Ureter (tissue), 1 donor: ENCODE data around the gene BPGM. TPM values are rescaled to one million over a fixed set of nuclear protein-coding genes. Genes with fewer than 3 reads are reported as not detected.

ENCODE experiments used
- DNase-seq: peaks from one replicate; pipeline ENCODE4 v3.0.0-alpha.2; 2020; ENCODE audit warnings: low spot score
- total RNA-seq: library from RNA; stranded (reverse); gene quantifications from one replicate; pipeline ENCODE4 v1.2.4, GENCODE V29; 2023
- donor health status: DM: yes; HTN: yes; CAD: no.

Gene BPGM
- total RNA-seq, 1 donor from 2014 or later: 25.5 TPM

DNA sequence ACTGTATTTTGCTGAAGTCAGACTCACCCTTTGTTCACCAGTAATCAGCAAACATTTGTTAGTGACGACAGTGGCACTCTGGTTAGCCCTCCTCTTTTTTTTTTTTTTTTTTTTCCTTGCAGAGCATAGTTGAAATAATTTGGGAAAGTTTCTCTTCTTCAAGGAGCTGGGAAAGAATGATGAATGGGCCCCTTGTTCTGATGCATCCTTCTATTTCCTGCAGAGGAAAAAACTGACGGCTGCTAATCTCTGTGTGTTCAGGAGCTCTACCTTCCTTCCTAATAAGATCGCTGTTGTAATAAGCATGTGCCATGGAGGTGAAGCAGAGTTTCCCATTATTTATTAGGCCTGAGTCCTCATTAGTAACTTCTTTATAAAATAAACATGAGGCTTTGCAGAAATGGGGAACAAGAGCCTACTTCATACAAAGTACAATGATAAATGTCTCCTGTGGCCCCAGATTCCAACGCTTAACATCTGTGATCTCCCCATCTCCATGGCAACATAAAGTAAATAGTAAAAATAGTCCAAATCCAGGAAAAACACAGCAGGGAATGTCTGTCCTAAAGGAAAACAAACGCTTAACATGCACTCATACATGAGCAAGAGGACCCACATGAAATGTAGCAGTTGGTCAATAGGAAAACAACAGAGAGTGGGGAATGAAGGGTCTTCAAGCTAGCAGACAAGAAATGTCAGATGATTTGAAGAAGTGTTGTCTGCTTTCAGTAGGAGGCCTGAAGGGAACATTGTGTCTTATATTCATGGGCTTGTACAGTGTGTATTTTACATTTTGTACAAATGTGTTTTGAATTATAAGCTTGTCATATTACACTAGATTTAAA lies 73.7 kb downstream of the BPGM start:
- no peak for DNase-seq

DNA sequence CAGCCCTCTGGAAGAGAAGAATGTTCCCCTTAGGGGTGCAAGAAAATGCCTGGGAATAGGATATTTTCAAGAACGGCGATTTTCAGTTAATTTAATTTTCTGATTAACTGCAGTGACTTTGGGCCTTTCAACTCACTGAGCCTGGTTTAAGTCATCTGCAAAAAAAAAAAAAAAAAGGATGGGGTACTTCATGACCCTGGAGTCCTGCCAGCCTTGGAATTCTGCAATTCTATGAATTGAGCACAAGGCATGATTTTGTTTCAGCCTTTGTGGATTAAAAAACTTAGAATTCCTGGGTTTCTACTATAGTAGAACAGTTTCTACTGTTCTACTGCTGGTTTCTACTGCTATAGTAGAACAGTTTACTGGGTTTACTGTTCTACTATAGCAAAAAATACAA lies 74.5 kb downstream of the BPGM start:
- no peak for DNase-seq

DNA sequence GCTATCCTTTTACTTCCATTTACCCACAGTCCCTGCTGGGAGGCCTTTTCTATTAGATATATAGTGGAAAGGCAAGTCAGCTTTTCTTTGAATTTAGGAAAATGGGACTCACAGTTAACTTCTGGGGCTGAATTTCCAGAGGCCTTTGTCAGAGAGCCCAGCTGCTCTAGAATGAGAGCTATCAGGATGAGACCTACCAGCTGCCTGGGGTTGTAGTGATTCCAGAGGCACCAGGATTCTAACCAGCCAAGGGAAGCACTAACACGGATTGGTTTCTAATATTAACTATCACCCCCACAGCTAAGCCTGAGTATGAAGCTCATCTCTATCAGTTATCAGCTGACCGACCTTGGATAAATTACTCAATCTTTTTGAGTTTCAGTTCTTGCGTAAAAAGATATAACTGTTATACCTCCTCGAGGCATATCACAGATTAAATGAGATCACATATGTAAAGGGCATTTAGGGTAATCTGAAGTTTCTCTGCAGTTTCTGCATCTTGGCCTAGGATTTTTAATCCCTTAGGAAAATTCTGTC lies 76.2 kb downstream of the BPGM start:
- no peak for DNase-seq

DNA sequence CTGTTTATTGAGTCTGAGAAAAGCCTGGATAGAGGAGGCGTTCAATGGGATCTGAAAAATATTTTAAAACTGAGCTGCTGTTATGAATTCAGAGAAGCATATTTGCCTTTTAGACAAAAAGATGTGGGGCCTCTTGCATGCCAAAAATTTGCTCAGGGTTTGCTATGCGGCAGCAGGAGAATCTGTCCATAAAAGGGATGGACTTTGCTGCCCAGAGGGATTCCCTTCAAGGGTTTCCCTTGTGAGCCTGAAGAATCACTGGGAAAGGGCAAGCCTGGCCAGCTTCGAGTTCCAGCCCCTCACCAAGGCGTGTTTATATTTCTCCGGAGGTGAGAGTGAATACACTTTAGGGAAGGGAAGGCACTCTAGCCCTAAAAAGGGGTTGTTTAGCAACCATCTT lies 77.2 kb downstream of the BPGM start:
- peak; percentile 47 for DNase-seq

DNA sequence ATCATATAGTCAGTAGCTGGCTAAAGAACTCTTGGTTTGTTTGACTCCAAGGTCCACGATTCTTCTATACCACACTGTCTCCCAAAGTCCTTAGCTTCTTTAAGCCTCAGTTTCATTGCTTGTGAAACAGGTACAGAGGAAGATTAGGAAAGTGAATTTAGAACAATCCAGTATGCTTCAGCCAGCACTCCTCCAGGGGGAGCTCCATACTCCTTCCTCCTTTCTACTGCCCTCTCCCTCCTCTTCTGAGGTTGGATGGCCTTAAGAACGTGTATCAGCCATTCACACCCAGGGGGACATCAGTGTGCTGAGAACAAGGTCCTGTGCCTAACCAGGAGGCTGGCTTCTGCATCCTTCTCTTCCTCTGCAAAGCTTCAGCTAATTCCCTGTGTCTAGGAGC lies 78.0 kb downstream of the BPGM start:
- no peak for DNase-seq

DNA sequence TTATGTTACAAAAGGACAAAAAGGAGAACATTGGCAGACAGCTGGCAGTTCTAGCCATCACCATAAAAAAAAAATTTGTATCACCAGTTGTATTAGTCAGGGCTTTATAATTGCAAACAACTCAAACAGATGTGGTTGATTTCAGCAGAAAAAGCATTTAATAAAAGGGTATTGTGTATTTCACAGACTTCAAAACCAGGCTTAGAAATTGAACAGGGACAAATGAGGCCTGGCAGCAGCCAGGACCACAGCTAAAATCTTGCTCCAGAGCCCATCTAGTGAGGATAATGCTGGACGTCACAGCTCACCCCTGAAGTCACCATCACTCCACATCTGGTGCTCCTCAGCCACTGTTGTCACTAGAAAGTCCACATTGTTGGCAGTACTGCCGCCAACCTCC lies 79.9 kb downstream of the BPGM start:
- no peak for DNase-seq

DNA sequence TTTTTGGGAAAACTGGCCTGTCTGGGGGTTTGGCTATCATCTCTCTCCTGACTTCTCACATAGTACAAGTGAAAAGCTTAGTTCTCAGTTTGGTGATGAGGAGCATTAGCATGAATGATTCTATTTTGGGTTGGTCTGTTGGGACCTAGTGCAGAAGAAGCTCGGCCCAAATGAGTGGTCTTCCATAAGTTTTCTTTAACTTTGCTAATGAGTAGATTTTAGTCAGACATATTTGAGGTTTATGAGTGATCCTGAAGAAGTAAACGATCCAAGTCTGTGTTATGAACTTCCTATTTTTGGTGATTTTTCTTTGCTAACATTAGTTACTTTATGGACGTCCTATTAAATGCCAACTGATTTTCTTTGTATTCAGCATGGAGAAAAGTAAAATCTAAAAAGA lies 81.1 kb downstream of the BPGM start:
- no peak for DNase-seq

Other genes with a start within 250 kb of the BPGM start
- gene AKR1B1, start 187.8 kb upstream of the BPGM start, total RNA-seq: 66.6 TPM
- gene AKR1B10, start 119.3 kb upstream of the BPGM start, total RNA-seq: 11.1 TPM
- 1.6 TPM for gene AKR1B15, start 97.7 kb upstream of the BPGM start, total RNA-seq
- 389 TPM for gene CALD1, start 132.8 kb downstream of the BPGM start, total RNA-seq